Activated CD4-positive, alpha-beta T cell treated with anti-CD3 and anti-CD28 coated beads for 4 hours (primary cell): ENCODE measurements around the gene KIR3DL2.
"Not testable (repeated sequence)": the region's sequence is repeated elsewhere in the genome, so short reads cannot be mapped to it uniquely, and the experiment has no call there.

Source experiments
- DNase-seq, 2 donors: peaks; one replicate each; pipeline ENCODE4 v3.0.0-alpha.2; 2020

KIR3DL2 gene

GRCh38 chr19:54873990-54874389, 23.7 kb downstream of the KIR3DL2 start, which contains the start of gene FCAR:
FCAR (plus strand) TSS chr19:54874235; CDS start chr19:54874290, 55 bp downstream.
- DNase-seq, result no peak

GRCh38 chr19:54875506-54875905, 25.3 kb downstream of the KIR3DL2 start:
- no peak for DNase-seq

GRCh38 chr19:54877471-54877870, 27.2 kb downstream of the KIR3DL2 start:
- DNase-seq, result no peak

GRCh38 chr19:54881884-54882283, 31.6 kb downstream of the KIR3DL2 start:
- no peak for DNase-seq

GRCh38 chr19:54882758-54883157, 32.5 kb downstream of the KIR3DL2 start:
- DNase-seq, result no peak

GRCh38 chr19:54883228-54883627, 33.0 kb downstream of the KIR3DL2 start:
- no peak for DNase-seq

- DNase-seq, result no peak
Observed at GRCh38 chr19:54888239-54888638, 38.0 kb downstream of the KIR3DL2 start.

- DNase-seq, result no peak
Observed at GRCh38 chr19:54889566-54889965, 39.3 kb downstream of the KIR3DL2 start.

- DNase-seq, result no peak
Observed at GRCh38 chr19:54893406-54893805, 43.2 kb downstream of the KIR3DL2 start.

GRCh38 chr19:54894106-54894505, 43.9 kb downstream of the KIR3DL2 start:
- DNase-seq, result not testable (repeated sequence)

GRCh38 chr19:54896036-54896435, 45.8 kb downstream of the KIR3DL2 start:
- no peak for DNase-seq

- not testable (repeated sequence) for DNase-seq
Observed at GRCh38 chr19:54898685-54899084, 48.4 kb downstream of the KIR3DL2 start.

GRCh38 chr19:54899646-54900045, 49.4 kb downstream of the KIR3DL2 start:
- DNase-seq, result not testable (repeated sequence)

- not testable (repeated sequence) for DNase-seq
Observed at GRCh38 chr19:54901153-54901552, 50.9 kb downstream of the KIR3DL2 start.

GRCh38 chr19:54902061-54902460, 51.8 kb downstream of the KIR3DL2 start:
- DNase-seq, result no peak

- no peak for DNase-seq
Observed at GRCh38 chr19:54903303-54903702, 53.1 kb downstream of the KIR3DL2 start.

- not testable (repeated sequence) for DNase-seq
Observed at GRCh38 chr19:54904261-54904660, 54.0 kb downstream of the KIR3DL2 start.

- DNase-seq, result no peak
Observed at GRCh38 chr19:54905421-54905802, 55.2 kb downstream of the KIR3DL2 start.

- no peak for DNase-seq
Observed at GRCh38 chr19:54905803-54906511, 55.7 kb downstream of the KIR3DL2 start, which contains the start of gene NCR1. NCR1 (plus strand) TSS chr19:54906148; CDS start chr19:54906188, 40 bp downstream.

- no peak for DNase-seq
Observed at GRCh38 chr19:54906819-54907218, 56.6 kb downstream of the KIR3DL2 start.

- DNase-seq, result not testable (repeated sequence)
Observed at GRCh38 chr19:54907899-54908298, 57.7 kb downstream of the KIR3DL2 start.
